CD4-positive, alpha-beta T cell treated with Interleukin-15 for 4 hours (primary cell): ENCODE measurements around the gene NT5C1B.
"Not testable (repeated sequence)": the region's sequence is repeated elsewhere in the genome, so short reads cannot be mapped to it uniquely, and the experiment has no call there.

Experiments
- DNase-seq: peaks from one replicate; pipeline ENCODE4 v3.0.0-alpha.2; 2020; ENCODE audit warnings: low spot score

Gene NT5C1B

DNA sequence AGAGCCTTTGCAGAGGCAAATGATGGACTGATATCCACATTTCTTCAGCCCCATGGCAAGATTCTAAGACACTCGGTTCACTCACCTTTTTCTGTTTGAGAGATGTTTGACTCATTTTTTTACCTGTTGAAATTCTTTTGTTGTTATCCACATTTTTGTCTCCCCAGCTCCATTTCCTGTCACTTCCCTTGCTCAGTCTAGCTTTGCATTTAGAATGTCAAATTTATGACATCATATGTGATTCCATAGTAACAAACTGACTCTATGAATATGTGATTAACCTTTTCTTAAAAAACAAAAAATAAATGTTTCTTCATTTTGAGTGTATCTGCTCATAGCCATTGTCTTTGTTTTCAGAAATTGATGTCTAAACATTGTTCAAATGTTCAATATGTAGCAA, at the start of gene NT5C1B:
Gene NT5C1B, minus strand, starts transcription at position 216 of the 400 bp plus-strand sequence. Its CDS starts 101 bp downstream, at position 115.
- no peak for DNase-seq

DNA sequence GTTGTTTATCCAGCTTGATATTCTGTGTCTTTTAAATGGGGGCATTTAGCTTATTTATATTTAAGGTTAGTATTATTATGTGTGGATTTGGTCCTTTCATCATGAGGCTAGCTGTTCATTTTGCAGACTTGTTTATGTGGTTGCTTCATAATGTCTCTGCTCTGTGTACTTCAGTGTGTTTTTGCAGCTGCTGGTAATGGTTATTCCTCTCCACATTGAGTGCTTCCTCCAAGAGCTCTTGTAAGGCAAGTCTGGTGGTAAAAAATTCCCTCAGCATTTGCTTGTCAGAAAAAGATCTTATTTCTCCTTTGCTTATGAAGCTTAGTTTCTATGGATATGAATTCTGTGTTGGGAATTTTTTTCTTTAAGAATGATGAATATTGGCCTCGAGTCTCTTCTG, 47.8 kb upstream of the NT5C1B start:
- no peak for DNase-seq

DNA sequence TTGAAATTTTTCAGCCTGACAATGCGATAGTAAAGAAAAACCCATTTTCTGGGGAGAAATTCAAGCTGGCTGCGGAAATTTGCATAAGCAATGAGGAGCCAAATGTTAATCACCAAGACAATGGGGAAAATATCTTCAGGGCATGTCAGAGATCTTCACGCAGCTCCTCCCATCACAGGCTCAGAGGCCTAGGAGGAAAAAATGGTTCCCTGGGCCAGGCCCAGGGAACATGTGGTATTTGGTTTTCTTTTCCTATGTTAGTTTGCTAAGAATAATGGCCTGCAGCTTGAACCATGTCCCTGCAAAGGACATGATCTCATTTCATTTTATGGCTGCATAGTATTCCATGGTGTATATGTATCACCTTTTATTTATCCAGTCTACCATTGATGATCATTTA, 43.3 kb upstream of the NT5C1B start:
- not testable (repeated sequence) for DNase-seq

DNA sequence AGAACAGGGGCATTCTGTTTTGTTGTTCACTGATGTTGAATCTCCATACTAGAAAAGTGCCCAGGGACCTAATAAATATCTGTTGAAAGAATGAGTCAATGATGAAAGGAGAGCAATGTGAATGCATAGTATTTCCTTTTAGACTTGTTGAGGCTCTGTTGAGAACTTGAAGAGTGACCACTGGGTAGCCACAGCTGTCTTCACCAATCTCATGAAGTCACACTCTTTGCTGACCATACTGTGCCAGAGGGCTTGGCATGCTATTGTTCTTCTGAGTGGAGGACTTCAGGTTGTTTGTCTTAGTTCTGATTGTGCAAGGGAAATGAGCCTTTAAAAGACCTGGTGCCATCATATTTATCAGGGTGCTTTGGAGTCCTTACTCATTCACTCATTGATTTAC, 41.6 kb upstream of the NT5C1B start:
- DNase-seq, result no peak

DNA sequence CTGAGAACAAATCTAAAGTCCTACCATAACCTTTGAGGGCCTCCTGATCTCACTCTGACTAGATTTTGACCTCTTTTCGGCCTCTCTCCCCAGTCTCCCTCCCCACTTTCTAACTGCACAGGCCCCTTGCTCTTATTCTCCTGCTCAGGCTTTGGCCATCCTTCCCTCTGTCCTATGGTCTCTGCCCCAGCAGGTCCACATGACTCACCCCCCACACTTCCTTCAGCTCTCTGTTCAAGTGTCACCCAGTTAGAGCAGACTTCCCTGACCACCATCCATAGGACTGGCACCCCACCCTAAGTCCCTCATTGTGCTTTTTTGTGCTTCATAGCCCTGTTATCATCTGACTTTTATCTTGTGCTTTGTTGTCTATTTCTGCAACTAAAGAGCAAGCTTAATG, 41.2 kb upstream of the NT5C1B start:
- no peak for DNase-seq

DNA sequence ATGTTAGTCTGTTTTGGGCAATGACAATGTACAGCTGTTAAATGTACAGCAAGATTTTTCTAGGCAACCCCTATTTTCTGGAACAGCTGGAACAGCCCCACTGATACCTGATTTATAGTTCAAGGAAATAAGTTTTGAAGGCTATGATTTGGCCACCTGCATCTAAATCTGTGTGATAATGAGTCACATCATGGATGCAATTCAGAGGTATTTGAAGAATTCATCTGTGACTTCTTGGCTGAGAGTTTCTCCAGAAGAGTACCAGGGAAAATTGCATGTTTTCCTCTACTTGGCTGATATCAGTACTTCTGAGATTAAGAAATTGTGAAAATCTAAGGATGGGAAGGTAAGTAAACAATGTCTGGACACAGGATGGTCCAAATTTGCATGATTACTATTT, 40.7 kb upstream of the NT5C1B start:
- DNase-seq, result no peak

DNA sequence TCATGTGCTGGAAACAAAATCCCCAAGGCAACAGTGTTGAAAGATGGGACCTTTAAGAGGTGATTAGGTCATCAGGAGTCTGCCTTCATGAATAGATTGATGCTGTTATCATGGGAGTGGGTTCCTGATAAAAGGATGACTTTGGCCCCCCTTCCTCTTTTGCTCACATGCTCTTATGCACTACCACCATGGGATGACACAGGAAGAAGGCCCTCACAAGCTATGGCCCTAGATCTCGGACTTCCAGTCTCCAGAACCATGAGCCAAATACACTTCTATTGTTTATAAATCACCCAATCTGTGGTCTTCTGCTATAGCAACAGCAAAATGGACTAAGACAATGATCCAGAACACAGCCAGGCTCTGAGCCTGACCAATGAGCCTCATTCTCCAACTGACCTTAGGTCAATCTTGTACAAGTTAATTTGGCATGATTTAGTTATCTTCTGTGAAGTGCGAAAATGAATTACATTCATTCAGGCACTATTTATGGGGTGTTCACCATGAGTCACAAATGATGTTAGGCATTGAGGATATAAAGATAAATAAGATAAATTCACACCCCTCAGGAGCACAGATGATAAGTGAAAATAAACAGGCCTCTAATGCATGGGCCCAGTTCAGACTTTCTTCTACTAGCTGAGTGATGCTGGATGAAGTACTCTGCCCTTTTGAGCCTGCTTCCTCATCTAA, 37.7 kb upstream of the NT5C1B start:
- no peak for DNase-seq

DNA sequence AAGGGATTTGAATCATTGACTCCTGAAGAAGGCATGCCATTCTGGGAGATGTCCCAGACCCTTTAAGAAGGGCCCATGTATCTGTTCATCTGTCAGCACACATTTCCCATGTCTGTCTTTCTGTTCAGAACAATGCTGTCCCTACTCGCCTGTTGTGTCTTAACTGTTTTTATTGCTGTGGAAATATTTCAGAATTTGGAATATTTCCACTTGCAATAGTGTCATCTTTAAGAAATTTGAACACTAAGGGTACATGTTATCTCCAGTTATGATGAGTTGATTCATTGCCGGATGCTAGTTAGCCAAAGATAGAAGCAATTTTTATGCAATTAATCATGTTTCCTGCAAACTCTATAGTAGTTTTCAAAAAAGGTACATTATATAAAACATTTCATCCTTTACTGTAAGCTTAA, 36.9 kb upstream of the NT5C1B start:
- DNase-seq, result no peak

DNA sequence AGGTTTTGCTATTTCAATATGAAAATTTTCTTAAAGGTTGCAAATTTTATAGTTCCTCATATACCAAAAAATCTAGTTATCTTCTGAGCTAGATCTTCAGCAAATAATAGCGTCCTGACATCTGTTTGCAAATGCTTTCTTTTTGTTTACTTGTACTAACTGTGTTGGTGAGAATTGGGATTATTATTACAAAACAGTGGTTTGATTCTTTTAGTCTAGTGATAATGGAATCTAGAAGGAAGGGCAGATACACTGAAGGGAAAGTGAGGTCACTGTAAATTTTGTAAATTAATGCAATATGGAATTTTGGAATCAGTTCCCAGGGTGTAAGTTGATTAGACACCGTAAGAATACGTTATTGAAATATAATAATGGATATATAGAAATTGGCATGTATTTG, 36.2 kb upstream of the NT5C1B start:
- DNase-seq, result no peak

DNA sequence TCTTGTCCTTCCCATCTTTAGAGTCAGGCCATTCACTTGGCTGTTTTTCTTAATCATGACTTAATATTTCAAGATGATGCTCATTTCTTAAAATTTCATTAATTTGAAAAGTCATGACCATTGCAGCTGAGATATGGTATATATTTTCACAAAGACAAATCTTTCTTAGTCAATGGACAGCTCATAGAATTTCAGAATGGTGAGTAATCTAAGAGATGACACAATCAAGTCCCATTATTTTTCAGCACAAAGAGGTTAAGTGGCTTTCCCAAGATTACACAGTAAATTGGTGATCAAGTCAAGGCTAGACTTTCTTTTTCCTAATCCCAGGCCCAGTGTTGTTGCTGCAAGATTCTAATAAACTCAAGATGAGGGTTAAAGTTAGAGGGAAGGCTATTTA, 34.4 kb upstream of the NT5C1B start:
- no peak for DNase-seq

DNA sequence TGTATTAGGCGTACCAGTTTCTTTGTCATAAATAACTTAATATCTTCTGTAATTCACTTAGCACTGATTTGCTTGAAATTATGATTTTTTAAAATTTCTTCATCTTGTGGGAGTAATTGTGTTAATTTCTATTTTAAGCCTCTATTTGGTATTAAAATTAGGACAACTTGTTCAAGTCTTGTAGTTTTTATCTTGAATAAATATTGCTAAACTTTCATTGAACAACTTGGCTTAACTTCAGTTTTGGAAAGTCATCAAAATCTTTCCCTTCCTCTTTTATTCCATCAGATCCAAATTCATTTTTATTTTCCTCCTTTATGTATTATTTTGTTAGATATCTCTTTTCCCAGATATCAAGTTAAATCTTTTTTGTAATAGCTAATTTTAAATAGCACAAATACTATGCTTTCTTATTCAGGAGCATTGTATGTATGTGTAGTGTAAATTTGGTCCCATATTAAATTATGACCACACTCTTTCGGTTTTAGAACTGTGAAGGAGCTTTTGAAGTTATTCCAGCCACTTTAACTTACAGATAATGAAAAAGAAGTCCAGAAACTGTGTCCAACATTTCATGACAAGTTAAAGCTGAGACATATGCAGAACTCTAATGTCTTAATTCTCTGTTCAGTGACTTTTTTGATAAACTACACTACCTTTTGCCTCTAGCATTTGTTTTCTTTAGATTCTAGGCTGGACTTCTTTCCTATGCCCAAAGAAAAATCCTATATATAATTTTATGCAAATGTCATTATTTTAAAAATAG, 31.7 kb upstream of the NT5C1B start:
- no peak for DNase-seq

DNA sequence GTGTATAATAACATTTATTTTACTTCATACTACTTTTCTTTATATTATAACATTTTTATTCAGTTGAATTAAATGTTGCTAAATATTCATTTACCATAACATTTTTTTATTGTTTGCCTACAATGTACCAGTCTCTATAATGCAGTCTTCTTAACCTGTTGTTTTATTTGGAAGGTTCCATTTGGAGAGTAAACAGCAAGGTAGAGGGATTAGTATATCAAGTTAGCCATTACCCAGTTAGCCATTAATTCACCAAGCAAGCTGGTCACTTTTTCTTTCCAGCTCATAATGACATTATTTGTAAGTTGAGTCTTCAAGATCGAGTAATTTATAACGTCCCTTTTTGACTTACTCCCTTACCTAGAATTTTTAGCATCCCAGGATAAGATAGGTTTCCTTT, 29.7 kb upstream of the NT5C1B start:
- no peak for DNase-seq

DNA sequence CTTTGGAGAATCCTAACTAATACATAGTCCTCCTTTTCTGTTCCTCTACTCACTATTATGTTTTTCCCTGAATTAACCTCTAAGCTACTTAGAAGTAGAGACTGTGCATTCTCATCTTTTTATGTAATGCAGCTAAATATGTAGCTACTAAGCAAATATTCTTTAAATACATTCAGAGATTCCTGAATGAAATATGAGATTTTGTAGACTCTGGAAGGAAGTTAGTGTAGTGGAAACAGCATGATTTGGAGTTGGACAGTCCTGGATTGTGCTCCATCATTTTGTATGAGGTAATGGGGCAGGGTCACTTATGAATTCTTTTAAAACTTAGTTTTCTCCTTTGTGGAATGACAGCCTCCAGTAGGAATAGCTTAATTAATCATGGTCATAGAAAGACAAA, 24.7 kb upstream of the NT5C1B start:
- no peak for DNase-seq

DNA sequence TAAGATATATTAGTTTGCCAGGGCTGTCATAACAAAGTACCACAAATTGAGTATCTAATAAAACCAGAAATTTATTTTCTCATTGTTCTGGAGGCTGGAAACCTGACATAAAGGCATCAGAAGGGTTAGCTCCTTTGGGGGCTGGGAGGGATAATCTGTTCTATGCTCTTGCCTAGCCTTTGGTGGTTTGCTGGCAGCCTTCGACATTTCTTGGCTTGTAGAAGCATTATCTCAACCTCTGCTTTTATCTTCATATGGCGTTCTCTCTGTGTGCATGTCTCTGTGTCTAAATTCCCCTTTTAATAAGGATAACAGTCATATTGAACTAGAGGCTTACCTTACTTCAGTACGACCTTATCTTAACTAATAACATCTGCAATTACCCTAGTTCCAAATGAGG, 22.8 kb upstream of the NT5C1B start:
- DNase-seq, result no peak

DNA sequence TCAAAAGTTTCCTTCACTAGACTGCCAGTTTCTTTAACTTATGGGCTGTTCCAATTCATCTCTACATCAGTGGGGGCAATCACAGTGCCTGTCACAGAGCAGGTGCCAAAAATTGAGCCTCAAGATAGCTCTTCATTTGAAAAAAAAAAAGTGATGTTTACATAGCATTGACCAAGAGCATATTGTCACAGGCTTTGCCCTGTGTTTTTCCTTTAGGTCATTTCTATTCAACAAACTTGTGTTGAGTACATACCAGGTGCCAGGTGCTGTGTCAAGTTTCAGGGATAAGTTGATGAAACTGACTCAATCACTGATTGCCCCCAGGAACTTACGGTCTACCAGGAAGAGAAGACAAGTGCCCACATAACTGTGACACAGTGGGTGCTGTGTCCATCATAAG, 22.2 kb upstream of the NT5C1B start:
- no peak for DNase-seq

DNA sequence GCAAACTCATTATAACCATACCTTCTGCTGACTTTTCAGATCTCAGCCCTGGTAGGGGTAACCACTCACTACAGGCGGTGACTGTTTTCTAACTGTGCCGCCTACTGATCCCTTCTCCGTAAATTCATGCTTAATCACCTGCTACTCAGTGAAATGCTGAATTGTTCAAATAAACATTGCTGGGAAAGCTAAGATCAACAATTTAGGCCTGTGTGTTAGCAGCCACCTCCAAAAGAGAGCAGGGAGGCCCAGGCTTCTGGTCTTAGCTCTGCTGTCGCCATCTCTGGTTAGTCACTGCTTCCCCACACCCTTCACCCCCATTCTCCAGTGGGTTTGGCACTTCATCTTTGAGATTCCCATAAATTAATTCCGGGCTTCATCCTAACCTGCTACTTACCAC, 21.8 kb upstream of the NT5C1B start:
- no peak for DNase-seq

DNA sequence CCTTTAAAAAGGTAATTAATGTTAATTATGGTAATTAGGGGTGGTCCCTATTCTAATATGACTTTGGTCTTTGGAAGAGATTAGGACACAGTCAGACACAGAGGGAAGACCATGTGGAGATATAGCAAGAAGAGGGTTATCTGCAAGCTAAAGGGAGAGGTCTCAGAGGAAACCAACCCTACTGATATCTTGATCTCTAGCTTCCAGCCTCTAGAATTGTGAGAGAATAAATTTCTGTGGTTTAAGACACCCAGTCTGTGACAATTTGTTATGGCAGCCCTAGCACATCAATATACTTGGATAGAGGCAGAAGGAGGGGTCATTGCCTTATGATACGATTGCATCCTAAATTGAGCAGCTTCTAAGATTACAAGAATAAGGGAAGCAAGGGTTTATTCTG, 21.3 kb upstream of the NT5C1B start:
- DNase-seq, result no peak

DNA sequence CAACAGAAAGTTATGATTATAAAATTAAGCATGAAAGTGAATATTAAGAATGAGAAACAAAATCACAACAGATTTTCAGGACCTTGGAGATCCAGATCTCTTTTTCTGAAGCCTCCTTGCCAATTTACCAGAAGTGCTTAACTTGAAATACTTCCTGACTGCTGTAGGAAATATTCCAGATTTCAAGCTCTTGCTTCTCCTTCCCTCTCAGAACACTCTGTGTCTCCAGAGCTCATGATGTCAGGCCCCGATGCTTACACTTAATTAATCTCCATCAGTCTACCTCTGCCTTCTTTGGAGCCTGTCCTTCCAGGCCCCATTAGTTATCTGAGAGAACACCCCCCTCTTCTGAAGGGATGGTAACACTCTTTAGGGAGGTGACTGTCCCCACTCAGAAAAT, 20.7 kb upstream of the NT5C1B start:
- DNase-seq, result no peak

DNA sequence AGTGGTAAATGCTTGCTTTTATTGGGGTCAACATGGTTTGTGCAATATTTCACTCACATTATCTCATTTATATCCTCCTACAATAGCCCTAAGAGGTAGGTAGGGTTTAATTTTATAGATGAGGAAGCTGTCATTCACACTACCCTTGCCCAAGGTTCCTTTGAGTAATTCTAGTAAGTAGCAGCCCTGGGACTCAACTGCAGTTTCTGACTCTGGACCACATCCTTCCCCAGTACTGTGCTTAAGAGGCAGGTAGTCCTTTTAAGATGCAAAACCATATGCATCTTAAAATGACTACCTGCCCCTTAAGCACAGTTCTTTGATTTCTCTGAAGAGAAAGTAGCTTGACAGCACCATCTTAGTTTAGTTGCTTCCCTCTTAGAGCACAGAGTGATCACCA, 15.7 kb upstream of the NT5C1B start:
- no peak for DNase-seq

DNA sequence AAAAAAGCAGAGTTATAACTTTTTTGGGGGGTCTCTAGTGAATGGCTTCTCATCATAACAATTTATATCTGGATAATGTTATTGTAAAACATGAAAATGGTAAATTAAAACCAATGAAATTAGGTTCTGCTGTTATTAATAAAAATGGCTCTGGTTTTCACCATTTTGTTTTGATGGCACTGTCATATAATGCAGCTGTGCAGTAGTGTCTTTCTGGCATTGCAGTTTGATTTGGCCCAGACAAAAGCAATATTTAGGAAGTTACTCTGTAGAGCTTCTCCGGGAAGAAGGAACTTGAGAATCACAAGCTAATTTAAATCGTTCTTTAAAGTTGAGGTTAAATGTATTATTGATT, 15.1 kb upstream of the NT5C1B start:
- DNase-seq, result no peak

DNA sequence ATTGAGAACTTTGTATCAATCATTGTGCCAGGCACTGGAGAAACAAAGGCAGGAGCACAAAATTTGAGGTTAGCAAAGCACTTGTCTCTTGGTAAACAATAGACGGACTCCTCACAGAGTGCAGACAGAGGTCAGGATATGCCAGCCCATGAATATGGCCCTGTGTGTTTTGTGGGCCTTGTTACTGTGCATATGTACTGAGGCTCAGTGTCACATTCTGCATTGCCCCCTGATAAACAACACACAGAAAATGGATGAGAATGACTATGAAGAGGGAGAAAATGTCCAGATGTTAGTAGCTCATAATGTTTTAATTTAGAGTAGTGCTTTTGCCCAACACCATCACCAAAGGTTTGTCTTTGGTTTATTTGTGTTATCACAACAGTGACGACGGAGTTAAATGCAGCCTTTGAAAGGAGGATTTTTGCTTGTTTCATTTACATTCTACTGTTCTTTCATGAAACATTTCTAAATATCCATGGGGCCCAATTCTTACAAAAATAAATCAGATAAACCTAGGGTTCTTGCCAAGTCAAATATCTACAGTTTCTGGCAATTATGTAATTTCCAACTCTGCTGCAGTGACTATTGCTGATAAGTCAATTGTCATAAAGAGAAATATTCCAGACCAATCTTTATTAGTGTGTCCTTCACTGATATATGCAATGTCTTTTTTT, 14.6 kb upstream of the NT5C1B start:
- no peak for DNase-seq

DNA sequence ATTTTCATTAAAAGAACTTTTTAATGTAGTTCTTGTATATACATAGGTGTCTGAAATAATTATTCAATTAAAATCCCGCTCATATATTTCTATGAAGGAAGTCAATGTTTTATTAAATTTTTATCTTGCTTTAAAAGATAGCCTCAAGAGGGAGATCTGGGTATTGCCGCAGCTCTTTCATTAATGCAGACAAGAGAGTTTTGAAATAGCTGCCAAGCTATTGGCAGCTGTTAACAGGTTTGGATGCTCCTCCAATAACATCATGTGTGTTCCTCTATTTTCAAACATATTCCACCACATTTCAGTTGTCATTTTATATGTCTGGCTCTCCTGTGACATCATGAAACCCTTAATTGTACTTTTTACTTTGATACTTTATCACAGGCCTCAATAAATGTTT, 12.9 kb upstream of the NT5C1B start:
- no peak for DNase-seq

DNA sequence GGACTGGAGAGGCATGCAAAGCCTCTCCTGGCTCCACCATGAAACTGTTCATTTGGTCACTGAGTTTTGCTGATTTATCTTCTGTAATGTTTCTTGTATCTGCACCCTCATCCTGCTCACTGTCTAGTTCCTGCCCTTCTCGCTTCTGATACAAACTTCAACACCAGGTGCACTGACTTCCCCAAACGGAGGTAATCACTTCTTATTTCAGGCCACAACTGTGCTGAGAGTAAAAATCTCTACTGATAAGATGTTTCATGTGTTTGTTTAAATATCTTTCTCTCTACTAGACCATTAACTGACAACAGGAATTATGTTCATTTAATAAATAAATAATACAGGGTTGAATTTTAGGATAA, 10.9 kb upstream of the NT5C1B start:
- no peak for DNase-seq
